SK-N-SH treated with all-trans-retinoic acid at 6 μM for 48 hours (cell line): Measurements from ENCODE around the gene TFPT.

ENCODE experiments used
- ARNTL ChIP-seq: fragments of 450-650 bp; formaldehyde crosslinking; IDR thresholded peaks from 2 replicates; pipeline ENCODE4 v1.5.0; 2020; ENCODE audit warnings: low read depth, mild to moderate bottlenecking, moderate library complexity, borderline replicate concordance
- BACH2 ChIP-seq: fragments of 250-450 bp; sonication (Bioruptor Pico); IDR thresholded peaks from 2 replicates; pipeline ENCODE4 v1.9.0; 2021; ENCODE audit warnings: mild to moderate bottlenecking, borderline replicate concordance
- TCF4 ChIP-seq: fragments of 250-450 bp; sonication (Bioruptor Pico); IDR thresholded peaks from 2 replicates; pipeline ENCODE4 v1.8.0; 2021; ENCODE audit warnings: mild to moderate bottlenecking, moderate library complexity, borderline replicate concordance
- TOX ChIP-seq: fragments of 250-450 bp; sonication (Bioruptor Pico); IDR thresholded peaks from 2 replicates; pipeline ENCODE4 v1.8.0; 2021; ENCODE audit warnings: mild to moderate bottlenecking, moderate library complexity, borderline replicate concordance
- ZFP30 ChIP-seq: fragments of 450-650 bp; formaldehyde crosslinking; IDR thresholded peaks from 2 replicates; pipeline ENCODE4 v1.5.0; 2022; ENCODE audit warnings: mild to moderate bottlenecking, moderate library complexity
- ZNF70 ChIP-seq: fragments of 450-650 bp; formaldehyde crosslinking; IDR thresholded peaks from 2 replicates; pipeline ENCODE4 v1.5.0; 2020; ENCODE audit warnings: mild to moderate bottlenecking, moderate library complexity
- ZNF8 ChIP-seq: fragments of 450-650 bp; formaldehyde crosslinking; IDR thresholded peaks from 2 replicates; pipeline ENCODE4 v1.5.0; 2020; ENCODE audit warnings: mild to moderate bottlenecking, moderate library complexity
- TF ChIP-seq, protein P1 (sequence below): fragments of 250-450 bp; sonication (Bioruptor Pico); IDR thresholded peaks from 2 replicates; pipeline ENCODE4 v1.8.0; 2020; ENCODE audit warnings: mild to moderate bottlenecking, moderate library complexity, borderline replicate concordance
- TF ChIP-seq, protein P2 (sequence below): fragments of 250-450 bp; sonication (Bioruptor Pico); IDR thresholded peaks from 2 replicates; pipeline ENCODE4 v1.8.0; 2021; ENCODE audit warnings: low read depth, mild to moderate bottlenecking, moderate library complexity, borderline replicate concordance

DNA sequence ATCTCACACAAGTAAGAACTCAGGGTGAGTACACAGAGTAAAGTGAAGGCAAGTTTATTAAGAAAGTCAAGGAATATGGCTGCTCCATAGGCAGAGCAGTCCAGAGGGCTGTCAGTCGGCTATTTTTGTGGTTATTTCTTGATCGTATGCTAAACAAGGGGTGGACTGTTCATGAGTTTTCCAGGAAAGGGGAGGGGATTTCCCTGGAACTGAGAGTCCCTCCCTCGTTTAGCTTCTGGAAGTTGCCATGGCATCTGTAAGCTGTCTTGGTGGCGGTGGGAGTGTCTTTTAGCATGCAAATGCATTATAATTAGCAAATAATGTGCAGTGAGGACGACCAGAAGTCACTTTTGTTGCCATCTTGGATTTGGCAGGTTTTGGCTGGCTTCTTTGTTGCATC lies 46.0 kb downstream of the TFPT start:
- TF ChIP-seq ZFP30 (CRISPR knock-in tag) (no peak), BACH2 (CRISPR knock-in tag) (no peak), ARNTL (no peak), ZNF8 (CRISPR knock-in tag) (no peak), ZNF70 (CRISPR knock-in tag) (no peak), TCF4 (CRISPR knock-in tag) (no peak), TOX (no peak)
- TF ChIP-seq, protein P1, sequence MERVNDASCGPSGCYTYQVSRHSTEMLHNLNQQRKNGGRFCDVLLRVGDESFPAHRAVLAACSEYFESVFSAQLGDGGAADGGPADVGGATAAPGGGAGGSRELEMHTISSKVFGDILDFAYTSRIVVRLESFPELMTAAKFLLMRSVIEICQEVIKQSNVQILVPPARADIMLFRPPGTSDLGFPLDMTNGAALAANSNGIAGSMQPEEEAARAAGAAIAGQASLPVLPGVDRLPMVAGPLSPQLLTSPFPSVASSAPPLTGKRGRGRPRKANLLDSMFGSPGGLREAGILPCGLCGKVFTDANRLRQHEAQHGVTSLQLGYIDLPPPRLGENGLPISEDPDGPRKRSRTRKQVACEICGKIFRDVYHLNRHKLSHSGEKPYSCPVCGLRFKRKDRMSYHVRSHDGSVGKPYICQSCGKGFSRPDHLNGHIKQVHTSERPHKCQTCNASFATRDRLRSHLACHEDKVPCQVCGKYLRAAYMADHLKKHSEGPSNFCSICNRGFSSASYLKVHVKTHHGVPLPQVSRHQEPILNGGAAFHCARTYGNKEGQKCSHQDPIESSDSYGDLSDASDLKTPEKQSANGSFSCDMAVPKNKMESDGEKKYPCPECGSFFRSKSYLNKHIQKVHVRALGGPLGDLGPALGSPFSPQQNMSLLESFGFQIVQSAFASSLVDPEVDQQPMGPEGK (CRISPR knock-in tag): no peak
- TF ChIP-seq, protein P2, sequence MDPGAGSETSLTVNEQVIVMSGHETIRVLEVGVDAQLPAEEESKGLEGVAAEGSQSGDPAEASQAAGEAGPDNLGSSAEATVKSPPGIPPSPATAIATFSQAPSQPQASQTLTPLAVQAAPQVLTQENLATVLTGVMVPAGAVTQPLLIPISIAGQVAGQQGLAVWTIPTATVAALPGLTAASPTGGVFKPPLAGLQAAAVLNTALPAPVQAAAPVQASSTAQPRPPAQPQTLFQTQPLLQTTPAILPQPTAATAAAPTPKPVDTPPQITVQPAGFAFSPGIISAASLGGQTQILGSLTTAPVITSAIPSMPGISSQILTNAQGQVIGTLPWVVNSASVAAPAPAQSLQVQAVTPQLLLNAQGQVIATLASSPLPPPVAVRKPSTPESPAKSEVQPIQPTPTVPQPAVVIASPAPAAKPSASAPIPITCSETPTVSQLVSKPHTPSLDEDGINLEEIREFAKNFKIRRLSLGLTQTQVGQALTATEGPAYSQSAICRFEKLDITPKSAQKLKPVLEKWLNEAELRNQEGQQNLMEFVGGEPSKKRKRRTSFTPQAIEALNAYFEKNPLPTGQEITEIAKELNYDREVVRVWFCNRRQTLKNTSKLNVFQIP (CRISPR knock-in tag): no peak
